Measurements from ENCODE around the gene TC2N.

Gene TC2N

GRCh38 chr14:91844029-91844428, 23.3 kb downstream of the TC2N start:
- no peak overlapping the region for H3K9ac ChIP-seq (ENCODE audit: low read depth, low read length)
- no peaks in the 10 kb centered on the region for H3K27me3 ChIP-seq (ENCODE audit: insufficient read depth, low read length, poor library complexity)
- H4K20me1 ChIP-seq (ENCODE audit: insufficient read depth, low read length) = no peaks in the 10 kb centered on the region
- TF ChIP-seq CTCF (IDR thresholded peaks at IDR 0.05; ENCODE audit: borderline replicate concordance, extremely low read depth, low read length, poor library complexity, severe bottlenecking) (no peak), EZH2 (IDR thresholded peaks at IDR 0.05; ENCODE audit: borderline replicate concordance, low read depth, low read length, severe bottlenecking) (no peak)
- no peak for ATAC-seq (ENCODE audit: insufficient read depth, low read depth)
- H3K79me2 ChIP-seq (ENCODE audit: insufficient read depth, low read length) = no peaks in the 10 kb centered on the region
- H3K27ac ChIP-seq (ENCODE audit: low read length) = no peak overlapping the region
- H3K4me1 ChIP-seq (ENCODE audit: insufficient read depth, low read length) = no peaks in the 10 kb centered on the region
- no peak overlapping the region for H2AFZ ChIP-seq (ENCODE audit: low read depth, low read length)
- no peak overlapping the region for H3K4me2 ChIP-seq (ENCODE audit: insufficient read depth, low read length)
- no peaks in the 10 kb centered on the region for H3K36me3 ChIP-seq (ENCODE audit: insufficient read depth, low read length)
- H3K4me3 ChIP-seq (ENCODE audit: low read depth in 1 of 2, low read length in 2 of 2) = no peak overlapping the region
- no peaks in the 10 kb centered on the region for H3K9me3 ChIP-seq (ENCODE audit: insufficient read depth, low read length, severe bottlenecking)
- no peak for DNase-seq

- no peak overlapping the region for H3K4me2 ChIP-seq (ENCODE audit: insufficient read depth, low read length)
- no peak overlapping the region for H3K9ac ChIP-seq (ENCODE audit: low read depth, low read length)
- H3K4me3 ChIP-seq (ENCODE audit: low read depth in 1 of 2, low read length in 2 of 2) = no peak overlapping the region
- no peaks in the 10 kb centered on the region for H3K36me3 ChIP-seq (ENCODE audit: insufficient read depth, low read length)
- H3K79me2 ChIP-seq (ENCODE audit: insufficient read depth, low read length) = no peaks in the 10 kb centered on the region
- no peaks in the 10 kb centered on the region for H3K9me3 ChIP-seq (ENCODE audit: insufficient read depth, low read length, severe bottlenecking)
- DNase-seq (no peak), ATAC-seq (ENCODE audit: insufficient read depth, low read depth) (no peak)
- no peaks in the 10 kb centered on the region for H4K20me1 ChIP-seq (ENCODE audit: insufficient read depth, low read length)
- TF ChIP-seq CTCF (IDR thresholded peaks at IDR 0.05; ENCODE audit: borderline replicate concordance, extremely low read depth, low read length, poor library complexity, severe bottlenecking) (no peak), EZH2 (IDR thresholded peaks at IDR 0.05; ENCODE audit: borderline replicate concordance, low read depth, low read length, severe bottlenecking) (no peak)
- no peak overlapping the region for H2AFZ ChIP-seq (ENCODE audit: low read depth, low read length)
- no peaks in the 10 kb centered on the region for H3K4me1 ChIP-seq (ENCODE audit: insufficient read depth, low read length)
- H3K27ac ChIP-seq (ENCODE audit: low read length) = no peak overlapping the region
- H3K27me3 ChIP-seq (ENCODE audit: insufficient read depth, low read length, poor library complexity) = no peaks in the 10 kb centered on the region
Measured at GRCh38 chr14:91843437-91843836, 23.9 kb downstream of the TC2N start.

- no peaks in the 10 kb centered on the region for H4K20me1 ChIP-seq (ENCODE audit: insufficient read depth, low read length)
- no peak for ATAC-seq (ENCODE audit: insufficient read depth, low read depth)
- no peak overlapping the region for H3K9ac ChIP-seq (ENCODE audit: low read depth, low read length)
- no peak overlapping the region for H3K27ac ChIP-seq (ENCODE audit: low read length)
- TF ChIP-seq CTCF (IDR thresholded peaks at IDR 0.05; ENCODE audit: borderline replicate concordance, extremely low read depth, low read length, poor library complexity, severe bottlenecking) (no peak), EZH2 (IDR thresholded peaks at IDR 0.05; ENCODE audit: borderline replicate concordance, low read depth, low read length, severe bottlenecking) (no peak)
- DNase-seq = no peak
- no peak overlapping the region for H3K4me2 ChIP-seq (ENCODE audit: insufficient read depth, low read length)
- no peaks in the 10 kb centered on the region for H3K9me3 ChIP-seq (ENCODE audit: insufficient read depth, low read length, severe bottlenecking)
- H3K4me1 ChIP-seq (ENCODE audit: insufficient read depth, low read length) = no peaks in the 10 kb centered on the region
- H3K27me3 ChIP-seq (ENCODE audit: insufficient read depth, low read length, poor library complexity) = no peaks in the 10 kb centered on the region
- no peaks in the 10 kb centered on the region for H3K36me3 ChIP-seq (ENCODE audit: insufficient read depth, low read length)
- H3K4me3 ChIP-seq (ENCODE audit: low read depth in 1 of 2, low read length in 2 of 2) = no peak overlapping the region
- no peak overlapping the region for H2AFZ ChIP-seq (ENCODE audit: low read depth, low read length)
- H3K79me2 ChIP-seq (ENCODE audit: insufficient read depth, low read length) = no peaks in the 10 kb centered on the region
Measured at GRCh38 chr14:91841065-91841464, 26.3 kb downstream of the TC2N start.

GRCh38 chr14:91839749-91840148, 27.6 kb downstream of the TC2N start:
- Histone ChIP-seq H3K4me2 (ENCODE audit: insufficient read depth, low read length) (no peak overlapping the region), H3K36me3 (ENCODE audit: insufficient read depth, low read length) (no peaks in the 10 kb centered on the region), H3K4me3 (ENCODE audit: low read depth in 1 of 2, low read length in 2 of 2) (no peak overlapping the region), H3K27me3 (ENCODE audit: insufficient read depth, low read length, poor library complexity) (no peaks in the 10 kb centered on the region), H3K9me3 (ENCODE audit: insufficient read depth, low read length, severe bottlenecking) (no peaks in the 10 kb centered on the region), H3K9ac (ENCODE audit: low read depth, low read length) (no peak overlapping the region), H3K4me1 (ENCODE audit: insufficient read depth, low read length) (no peaks in the 10 kb centered on the region), H3K27ac (ENCODE audit: low read length) (no peak overlapping the region), H4K20me1 (ENCODE audit: insufficient read depth, low read length) (no peaks in the 10 kb centered on the region), H2AFZ (ENCODE audit: low read depth, low read length) (no peak overlapping the region), H3K79me2 (ENCODE audit: insufficient read depth, low read length) (no peaks in the 10 kb centered on the region)
- ATAC-seq (ENCODE audit: insufficient read depth, low read depth) = no peak
- no peak for DNase-seq
- TF ChIP-seq EZH2 (IDR thresholded peaks at IDR 0.05; ENCODE audit: borderline replicate concordance, low read depth, low read length, severe bottlenecking) (no peak), CTCF (IDR thresholded peaks at IDR 0.05; ENCODE audit: borderline replicate concordance, extremely low read depth, low read length, poor library complexity, severe bottlenecking) (no peak)

Data from DND-41 (cell line).